ENCODE results near the gene KLK3. TPM values are rescaled to one million over a fixed set of nuclear protein-coding genes. Genes with fewer than 3 reads are reported as not detected.

Gene KLK3
- total and polyA plus RNA-seq, 2 of the 8 experiments (the other 6 are each of a cell fraction or from before 2014, with no cell fraction given) = 0.08 TPM; not detected in 1

GRCh38 chr19:50842130-50842529 is 12.6 kb upstream of the KLK3 start:
- Histone ChIP-seq H3K4me3 (ENCODE audit: extremely low read depth in 1 of 4, insufficient read depth in 2 of 4, low read depth in 3 of 4, low read length in 4 of 4) (no peak overlapping the region), H3K4me2 (ENCODE audit: insufficient read depth in 1 of 2, low read depth in 2 of 2, low read length in 2 of 2) (no peak overlapping the region), H3K27me3 (replicated peaks in 1 of 4; ENCODE audit: control insufficient read depth in 3 of 4, extremely low read depth in 1 of 4, insufficient read depth in 3 of 4, low read length in 3 of 4) (peaks cover 0 to 3% (median 0%) of the 10 kb centered on the region in 4 experiments; a peak in 4 of 7 replicates), H2BK5ac (ENCODE audit: low read depth, low read length) (no peak overlapping the region), H3K14ac (ENCODE audit: insufficient read length) (no peak overlapping the region), H2BK20ac (ENCODE audit: low read length) (no peak overlapping the region), H3K36me3 (ENCODE audit: control insufficient read depth in 2 of 4, insufficient read depth in 4 of 4, low read length in 3 of 4) (no peaks in the 10 kb centered on the region), H3K4me1 (replicated peaks in 1 of 4; ENCODE audit: control insufficient read depth in 3 of 4, insufficient read depth in 4 of 4, low read length in 3 of 4) (0 out of 7 replicates have a peak, but pooled peaks cover 0 to 2% (median 0%) of the 10 kb centered on the region in 4 experiments), H3K18ac (ENCODE audit: extremely low read depth, low read length) (no peak overlapping the region), H2BK12ac (ENCODE audit: low read depth, low read length) (no peak overlapping the region), H3K79me2 (ENCODE audit: control insufficient read depth in 1 of 2, insufficient read depth in 2 of 2, low read length in 2 of 2) (no peaks in the 10 kb centered on the region), H4K5ac (ENCODE audit: insufficient read length, low read depth, low read length) (no peak overlapping the region), H3K56ac (replicated peaks; ENCODE audit: insufficient read length, low read depth, low read length) (no peak overlapping the region), H2BK15ac (ENCODE audit: low read length) (no peak overlapping the region), H3K23ac (ENCODE audit: insufficient read length) (no peak overlapping the region), H2AK5ac (ENCODE audit: low read depth, low read length) (no peak overlapping the region), H4K8ac (ENCODE audit: extremely low read depth, insufficient read depth, low read length) (no peak overlapping the region), H2BK120ac (replicated peaks; ENCODE audit: low read depth, low read length) (no peak overlapping the region), H3K9ac (replicated peaks in 1 of 4; ENCODE audit: extremely low read depth in 1 of 4, low read depth in 3 of 4, low read length in 3 of 4) (no peak overlapping the region), H4K91ac (replicated peaks; ENCODE audit: insufficient read length, low read length) (no peak overlapping the region), H2AFZ (ENCODE audit: low read length) (no peak overlapping the region), H3K4ac (replicated peaks; ENCODE audit: insufficient read length, low read depth, low read length) (no peak overlapping the region), H3K79me1 (ENCODE audit: low read depth, low read length) (no peaks in the 10 kb centered on the region), H3K9me3 (ENCODE audit: insufficient read depth in 2 of 2, low read depth in 1 of 2, low read length in 1 of 2) (0 out of 4 replicates have a peak, but pooled peaks cover 0 to 4% of the 10 kb centered on the region in 2 experiments), H4K20me1 (replicated peaks in 1 of 2; ENCODE audit: control insufficient read depth in 1 of 2, insufficient read depth in 2 of 2, low read length in 2 of 2) (no peaks in the 10 kb centered on the region), H3K27ac (ENCODE audit: low read depth, low read length) (no peak overlapping the region), H3K23me2 (ENCODE audit: low read depth, low read length) (no peaks in the 10 kb centered on the region)
- WGBS, 2 experiments (ENCODE audit: extremely low coverage in 1 of 2, insufficient coverage in 1 of 2, insufficient read length in 1 of 2, insufficient replicate concordance in 2 of 2, low coverage in 1 of 2, low lambda C conversion rate in 2 of 2, missing lambda C conversion rate in 1 of 2) = 91% methylated on average over 6 of the region's 6 CpGs; no CpG with 5 or more reads in 1 of the 2 experiments
- POLR2A ChIA-PET (ENCODE audit: partially characterized antibody) = no interaction called here
- no peak for DNase-seq (ENCODE audit: low read depth in 1 of 2, low spot score in 2 of 2)
- CTCF ChIA-PET (ENCODE audit: partially characterized antibody) = no interaction called here
- FAIRE-seq = no peak
- TF ChIP-seq TAF7 (optimal IDR thresholded peaks at IDR 0.05; ENCODE audit: borderline replicate concordance, low read depth, low read length) = no peak
- no peak for TF ChIP-seq JUN (IDR thresholded peaks at IDR 0.05; ENCODE audit: low read depth, low read length)
- TF ChIP-seq ATF2 (IDR thresholded peaks at IDR 0.05; ENCODE audit: low read length) = no peak
- TF ChIP-seq FOSL1 (IDR thresholded peaks at IDR 0.05; ENCODE audit: insufficient read depth, low read depth, low read length) = no peak
- no peak for TF ChIP-seq RXRA (IDR thresholded peaks at IDR 0.05; ENCODE audit: insufficient read depth, low read depth, low read length)
- no peak for TF ChIP-seq HDAC6 (IDR thresholded peaks at IDR 0.05; ENCODE audit: low read depth, low read length)

Data from H1 (cell line).